DND-41 (cell line): ENCODE results near the gene SENP3.

Experiments
- EZH2 ChIP-seq: IDR thresholded peaks from 3 replicates; pipeline ENCODE4 v1.6.1; 2012; ENCODE audit warnings: borderline replicate concordance, low read depth, mild to moderate bottlenecking, moderate library complexity, low read length, inconsistent platforms; ENCODE audit not compliant: severe bottlenecking
- TF ChIP-seq, protein P1 (sequence below): IDR thresholded peaks from 2 replicates; pipeline ENCODE4 v1.5.1; 2012; ENCODE audit warnings: borderline replicate concordance, low read length, moderate library complexity, mild to moderate bottlenecking; ENCODE audit not compliant: poor library complexity, severe bottlenecking; ENCODE audit errors: extremely low read depth

DNA sequence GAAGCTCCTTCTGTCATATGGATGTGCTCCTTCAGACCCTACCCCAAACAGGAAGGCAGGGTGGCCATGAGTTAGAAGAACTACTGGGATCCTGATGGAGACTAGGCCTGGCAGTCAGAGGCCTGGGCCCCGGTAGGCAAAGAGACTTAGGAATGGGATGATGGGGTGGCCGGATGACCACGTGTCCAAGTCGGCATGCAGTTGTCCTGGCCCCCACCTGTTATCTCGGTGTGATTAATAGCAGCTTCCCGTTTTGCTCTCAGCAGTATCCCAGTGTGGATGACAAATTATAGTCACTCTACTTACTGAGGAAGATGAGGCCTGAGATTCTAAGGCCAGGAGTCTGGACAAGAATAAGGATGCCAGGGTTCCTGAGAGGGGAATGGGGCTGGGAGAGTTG lies 11.4 kb upstream of the SENP3 start:
- TF ChIP-seq EZH2 = no peak
- TF ChIP-seq, protein P1, sequence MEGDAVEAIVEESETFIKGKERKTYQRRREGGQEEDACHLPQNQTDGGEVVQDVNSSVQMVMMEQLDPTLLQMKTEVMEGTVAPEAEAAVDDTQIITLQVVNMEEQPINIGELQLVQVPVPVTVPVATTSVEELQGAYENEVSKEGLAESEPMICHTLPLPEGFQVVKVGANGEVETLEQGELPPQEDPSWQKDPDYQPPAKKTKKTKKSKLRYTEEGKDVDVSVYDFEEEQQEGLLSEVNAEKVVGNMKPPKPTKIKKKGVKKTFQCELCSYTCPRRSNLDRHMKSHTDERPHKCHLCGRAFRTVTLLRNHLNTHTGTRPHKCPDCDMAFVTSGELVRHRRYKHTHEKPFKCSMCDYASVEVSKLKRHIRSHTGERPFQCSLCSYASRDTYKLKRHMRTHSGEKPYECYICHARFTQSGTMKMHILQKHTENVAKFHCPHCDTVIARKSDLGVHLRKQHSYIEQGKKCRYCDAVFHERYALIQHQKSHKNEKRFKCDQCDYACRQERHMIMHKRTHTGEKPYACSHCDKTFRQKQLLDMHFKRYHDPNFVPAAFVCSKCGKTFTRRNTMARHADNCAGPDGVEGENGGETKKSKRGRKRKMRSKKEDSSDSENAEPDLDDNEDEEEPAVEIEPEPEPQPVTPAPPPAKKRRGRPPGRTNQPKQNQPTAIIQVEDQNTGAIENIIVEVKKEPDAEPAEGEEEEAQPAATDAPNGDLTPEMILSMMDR = no peak
